H9 (cell line): ENCODE measurements around the gene TEX22. TPM values are rescaled to one million over a fixed set of nuclear protein-coding genes. Genes with fewer than 3 reads are reported as not detected.

Source experiments
- DNase-seq: peaks from one replicate; pipeline ENCODE4 v3.0.0-alpha.2; 2017
- H2AFZ ChIP-seq: one replicate; pipeline ENCODE4 v1.6.1; 2013; ENCODE audit warnings: mild to moderate bottlenecking, low read length, control low read depth, moderate library complexity
- H2AK5ac ChIP-seq: 2 replicates; pipeline ENCODE4 v1.6.1; 2013; ENCODE audit warnings: low read length, control low read depth, mixed read lengths; ENCODE audit not compliant: insufficient read length
- H2BK120ac ChIP-seq: one replicate; pipeline ENCODE4 v1.6.1; 2013; ENCODE audit warnings: low read depth, mild to moderate bottlenecking, low read length, control low read depth, inconsistent platforms; ENCODE audit not compliant: poor library complexity, severe bottlenecking
- H2BK12ac ChIP-seq: 2 replicates; pipeline ENCODE4 v1.6.1; 2013; ENCODE audit warnings: low read length, control low read depth, mixed read lengths, low read depth; ENCODE audit not compliant: insufficient read length
- H2BK15ac ChIP-seq: 2 replicates; pipeline ENCODE4 v1.6.1; 2013; ENCODE audit warnings: low read depth, low read length, control low read depth
- H2BK20ac ChIP-seq: one replicate; pipeline ENCODE4 v1.6.1; 2013; ENCODE audit warnings: low read depth, mild to moderate bottlenecking, low read length, control low read depth, inconsistent platforms; ENCODE audit not compliant: poor library complexity, severe bottlenecking
- H2BK5ac ChIP-seq: 2 replicates; pipeline ENCODE4 v1.6.1; 2013; ENCODE audit warnings: low read length, control low read depth, mixed read lengths; ENCODE audit not compliant: insufficient read length
- H3K14ac ChIP-seq: 2 replicates; pipeline ENCODE4 v1.6.1; 2013; ENCODE audit warnings: low read length, control low read depth; ENCODE audit not compliant: insufficient read depth
- H3K18ac ChIP-seq: 2 replicates; pipeline ENCODE4 v1.6.1; 2013; ENCODE audit warnings: low read depth, mild to moderate bottlenecking, mixed read lengths, low read length, control low read depth; ENCODE audit not compliant: insufficient read length
- H3K23ac ChIP-seq: 2 replicates; pipeline ENCODE4 v1.6.1; 2013; ENCODE audit warnings: low read length, control low read depth, mixed read lengths, low read depth; ENCODE audit not compliant: insufficient read length
- H3K23me2 ChIP-seq: 2 replicates; pipeline ENCODE4 v1.6.1; 2013; ENCODE audit warnings: low read depth, mild to moderate bottlenecking, mixed read lengths, low read length, control low read depth; ENCODE audit not compliant: insufficient read length, poor library complexity, severe bottlenecking
- H3K27ac ChIP-seq: 2 replicates; pipeline ENCODE4 v1.5.1; 2013; ENCODE audit warnings: low read length, control low read depth, mixed read lengths, low read depth; ENCODE audit not compliant: insufficient read length
- H3K27me3 ChIP-seq: 2 replicates; pipeline ENCODE4 v1.6.1; 2013; ENCODE audit warnings: low read length, control low read depth, inconsistent platforms; ENCODE audit not compliant: insufficient read depth
- H3K4ac ChIP-seq: 2 replicates; pipeline ENCODE4 v1.6.1; 2013; ENCODE audit warnings: low read depth, mild to moderate bottlenecking, control low read depth, inconsistent platforms, low read length, moderate library complexity
- H3K4me1 ChIP-seq: 2 replicates; pipeline ENCODE4 v1.6.1; 2013; ENCODE audit warnings: low read length, control low read depth, inconsistent platforms; ENCODE audit not compliant: insufficient read depth
- H3K4me2 ChIP-seq: 2 replicates; pipeline ENCODE4 v1.6.1; 2013; ENCODE audit warnings: low read length, control low read depth, mixed read lengths; ENCODE audit not compliant: insufficient read length, insufficient read depth
- H3K56ac ChIP-seq: 2 replicates; pipeline ENCODE4 v1.6.1; 2013; ENCODE audit warnings: low read depth, mild to moderate bottlenecking, mixed read lengths, low read length, control low read depth; ENCODE audit not compliant: insufficient read length
- H3K79me1 ChIP-seq: 2 replicates; pipeline ENCODE4 v1.6.1; 2013; ENCODE audit warnings: low read depth, mild to moderate bottlenecking, moderate library complexity, low read length, control low read depth, inconsistent platforms; ENCODE audit not compliant: insufficient read depth, poor library complexity, severe bottlenecking
- H3K79me2 ChIP-seq: 2 replicates; pipeline ENCODE4 v1.6.1; 2013; ENCODE audit warnings: low read length, control low read depth, inconsistent platforms; ENCODE audit not compliant: insufficient read depth
- H3K9ac ChIP-seq: 2 replicates; pipeline ENCODE4 v1.6.1; 2013; ENCODE audit warnings: low read length, control low read depth, mixed read lengths; ENCODE audit not compliant: insufficient read length; ENCODE audit errors: extremely low read depth
- H3K9me3 ChIP-seq: one replicate; pipeline ENCODE4 v1.6.1; 2013; ENCODE audit warnings: low read depth, low read length, inconsistent platforms; ENCODE audit not compliant: control insufficient read depth
- H3T11ph ChIP-seq: one replicate; pipeline ENCODE4 v1.6.1; 2013; ENCODE audit warnings: mild to moderate bottlenecking, low read length, control low read depth, inconsistent platforms
- H4K20me1 ChIP-seq: one replicate; pipeline ENCODE4 v1.6.1; 2013; ENCODE audit not compliant: control insufficient read depth, insufficient read length, insufficient read depth
- H4K5ac ChIP-seq: 2 replicates; pipeline ENCODE4 v1.6.1; 2013; ENCODE audit warnings: low read depth, mild to moderate bottlenecking, mixed read lengths, low read length, control low read depth; ENCODE audit not compliant: insufficient read length
- H4K8ac ChIP-seq: replicated peaks from 2 replicates; pipeline ENCODE4 v1.6.1; 2013; ENCODE audit warnings: low read length, control low read depth, mixed read lengths, low read depth; ENCODE audit not compliant: insufficient read length
- H4K91ac ChIP-seq: 2 replicates; pipeline ENCODE4 v1.6.1; 2013; ENCODE audit warnings: low read depth, mild to moderate bottlenecking, moderate library complexity, mixed read lengths, low read length, control low read depth; ENCODE audit not compliant: insufficient read length
- H3K27ac Mint-ChIP-seq, 3 experiments: 2 replicates in 2 of 3; 3 replicates in 1 of 3; pipeline ENCODE4 v1.8.0; 2020 to 2021; ENCODE audit warnings: mixed read lengths in 3 of 3, mild to moderate bottlenecking in 1 of 3, moderate library complexity in 1 of 3
- H3K27me3 Mint-ChIP-seq: 2 replicates; pipeline ENCODE4 v1.8.0; 2021; ENCODE audit warnings: low read depth, mild to moderate bottlenecking, moderate library complexity, mixed read lengths
- H3K36me3 Mint-ChIP-seq, 3 experiments: 2 replicates in 2 of 3; 3 replicates in 1 of 3; pipeline ENCODE4 v1.8.0; 2020 to 2021; ENCODE audit warnings: low read depth in 3 of 3, mixed read lengths in 3 of 3; ENCODE audit not compliant: insufficient read depth in 1 of 3
- H3K4me1 Mint-ChIP-seq, 2 experiments: 2 replicates each; pipeline ENCODE4 v1.8.0; 2020; ENCODE audit warnings: mixed read lengths in 2 of 2
- H3K4me3 Mint-ChIP-seq, 2 experiments: 2 replicates in 1 of 2; 3 replicates in 1 of 2; pipeline ENCODE4 v1.8.0; 2020 to 2021; ENCODE audit warnings: mild to moderate bottlenecking in 2 of 2, mixed read lengths in 2 of 2, moderate library complexity in 1 of 2
- H3K9me3 Mint-ChIP-seq, 2 experiments: 2 replicates in 1 of 2; 3 replicates in 1 of 2; pipeline ENCODE4 v1.8.0; 2020; ENCODE audit warnings: mild to moderate bottlenecking in 2 of 2, mixed read lengths in 2 of 2, moderate library complexity in 1 of 2
- CTCF ChIP-seq: fragments of 200-600 bp; sonication (generic); conservative IDR thresholded peaks from 3 replicates; pipeline ENCODE4 v1.8.0; 2021; ENCODE audit warnings: antibody characterized with exemption, mild to moderate bottlenecking
- whole genome bisulfite sequencing: extraction: QIAGEN DNeasy Blood & Tissue Kit; methylation state at CpG from one replicate; pipeline ENCODE4 v1.1.7; 2013; ENCODE audit warnings: missing lambda C conversion rate, low lambda C conversion rate, mixed read lengths; ENCODE audit not compliant: insufficient read length; ENCODE audit errors: extremely low coverage; 5-methylcytosine and 5-hydroxymethylcytosine counted together
- total RNA-seq: library from RNA; stranded (reverse); gene quantifications from 2 replicates; pipeline ENCODE4 v1.2.1, GENCODE V29; 2021

Gene TEX22
- total RNA-seq, 1 experiment from 2014 or later, result 0.83 TPM

DNA sequence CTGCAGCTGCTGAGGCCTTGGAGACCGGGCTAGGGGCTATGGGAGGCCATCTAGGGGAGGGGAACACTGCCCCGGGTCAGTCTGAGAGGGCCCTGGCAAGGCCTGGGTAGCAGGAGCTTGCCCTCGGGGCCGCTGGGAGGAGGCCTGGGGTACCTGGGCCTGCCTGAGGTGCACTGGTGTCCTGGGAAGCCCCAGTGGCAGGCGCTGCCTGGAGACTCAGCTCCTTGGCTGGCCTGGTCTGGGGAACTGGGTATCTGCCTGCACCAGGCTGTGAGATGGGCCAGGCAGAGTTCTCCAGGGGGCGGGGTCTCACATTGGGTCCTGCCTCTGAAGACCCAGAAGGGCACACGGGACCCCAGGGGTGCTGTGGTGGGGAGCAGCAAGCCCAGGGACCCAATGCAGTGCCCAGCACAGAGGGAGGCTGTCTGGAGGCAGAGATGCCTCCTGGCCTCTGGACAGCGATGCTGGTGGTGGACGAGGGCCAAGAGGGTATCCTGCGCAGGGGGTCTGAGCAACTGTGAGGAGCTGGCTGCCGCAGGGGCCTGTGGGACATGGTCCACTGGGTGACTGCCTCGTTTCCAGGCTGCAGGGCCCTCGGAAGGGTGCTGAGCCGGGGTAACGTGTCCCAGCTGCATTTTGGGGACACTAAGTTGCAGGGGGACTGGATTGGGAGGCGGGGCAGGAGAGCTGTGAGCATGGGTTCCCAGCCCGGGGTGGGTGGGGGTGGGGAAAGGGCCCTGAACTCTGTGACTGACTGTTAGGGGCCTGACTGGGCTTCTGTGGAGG lies 13.8 kb downstream of the TEX22 start:
- no peak overlapping the region for H3K23ac ChIP-seq
- no peaks in the 10 kb centered on the region for H3K79me1 ChIP-seq
- H4K20me1 ChIP-seq, result peaks cover 3% of the 10 kb centered on the region
- H3K56ac ChIP-seq, result no peak overlapping the region
- no peaks in the 10 kb centered on the region for H3K4me1 ChIP-seq
- H3K9me3 ChIP-seq, result no peaks in the 10 kb centered on the region
- H2AFZ ChIP-seq, result no peak overlapping the region
- H3K4me1 Mint-ChIP-seq, result peaks cover 6 to 25% of the 10 kb centered on the region in 2 experiments; a peak in 3 of 4 replicates
- H2BK20ac ChIP-seq, result no peak overlapping the region
- H2BK12ac ChIP-seq, result no peak overlapping the region
- H2BK15ac ChIP-seq, result no peak overlapping the region
- H3K23me2 ChIP-seq, result peaks cover 8% of the 10 kb centered on the region
- no peak overlapping the region for H3K4ac ChIP-seq
- H3K4me3 Mint-ChIP-seq, result peak overlapping the region in 1 of 2 experiments; percentile 55; a peak in 1 of 5 replicates
- no peak overlapping the region for H3K4me2 ChIP-seq
- H2BK120ac ChIP-seq, result no peak overlapping the region
- no peak overlapping the region for H3K27ac ChIP-seq
- H3K18ac ChIP-seq, result no peak overlapping the region
- no peak for DNase-seq
- no peak overlapping the region for H4K91ac ChIP-seq
- H3K27me3 ChIP-seq, result peaks cover 12% of the 10 kb centered on the region
- no peak overlapping the region for H3T11ph ChIP-seq
- no peak overlapping the region for H2AK5ac ChIP-seq
- no peak overlapping the region for H3K9ac ChIP-seq
- H3K27me3 Mint-ChIP-seq, result peaks cover 81% of the 10 kb centered on the region
- H3K36me3 Mint-ChIP-seq, result peaks cover 3 to 5% (median 3%) of the 10 kb centered on the region in 3 experiments; a peak in 6 of 7 replicates
- no peak for TF ChIP-seq CTCF
- H3K14ac ChIP-seq, result no peak overlapping the region
- H3K27ac Mint-ChIP-seq, result no peak overlapping the region
- H3K79me2 ChIP-seq, result no peaks in the 10 kb centered on the region
- H4K8ac ChIP-seq, result no peak overlapping the region
- H4K5ac ChIP-seq, result no peak overlapping the region
- no peak overlapping the region for H2BK5ac ChIP-seq
- WGBS, result no CpG with 5 or more reads among the region's 17 CpGs
- 0 out of 5 replicates have a peak, but pooled peaks cover 0 to 3% of the 10 kb centered on the region in 2 experiments for H3K9me3 Mint-ChIP-seq
